Measurements from ENCODE around the gene MYO1H. TPM values are rescaled to one million over a fixed set of nuclear protein-coding genes. Genes with fewer than 3 reads are reported as not detected.

MYO1H gene
- total RNA-seq, 1 donor from 2014 or later = not detected

DNA sequence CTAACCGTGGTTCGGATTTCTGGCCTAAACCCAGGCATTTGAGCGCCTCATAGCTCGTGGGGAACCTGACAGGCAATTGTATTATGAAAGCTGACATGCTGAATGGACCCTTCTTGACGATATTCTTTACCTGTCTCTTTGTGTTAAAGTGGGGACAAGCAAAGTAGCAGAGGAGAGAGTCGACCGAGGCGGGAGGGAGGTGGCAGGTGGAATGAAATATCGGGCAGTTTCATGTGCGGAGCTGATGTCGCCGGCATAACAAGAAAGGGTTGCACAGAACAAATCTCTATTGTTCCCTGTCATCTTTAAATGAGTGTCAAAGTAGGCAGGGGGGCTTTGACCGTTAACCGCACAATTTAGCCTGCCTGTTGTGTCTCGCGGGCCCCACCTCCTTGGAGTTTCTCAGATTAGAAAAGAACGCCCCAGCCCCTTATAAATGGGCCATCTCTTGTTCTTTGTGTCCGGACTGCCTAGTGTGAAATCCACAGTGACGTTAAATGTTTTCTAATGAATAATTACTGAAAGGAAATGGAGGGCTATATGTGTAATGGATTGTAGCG, 11.5 kb downstream of the MYO1H start:
- no peak for DNase-seq (ENCODE audit: low spot score)
- no peaks in the 10 kb centered on the region for H3K4me1 Mint-ChIP-seq (ENCODE audit: low read depth)
- H3K27me3 Mint-ChIP-seq (ENCODE audit: low read depth) = peaks cover 67% of the 10 kb centered on the region
- no peaks in the 10 kb centered on the region for H3K36me3 Mint-ChIP-seq (ENCODE audit: low read depth)
- H3K27ac Mint-ChIP-seq (ENCODE audit: unreplicated experiment) = no peak overlapping the region
- TF ChIP-seq CTCF (IDR thresholded peaks at IDR 0.05) = no peak
- no peaks in the 10 kb centered on the region for H3K9me3 Mint-ChIP-seq (ENCODE audit: low read depth)
- H3K4me3 Mint-ChIP-seq (ENCODE audit: unreplicated experiment) = no peak overlapping the region

DNA sequence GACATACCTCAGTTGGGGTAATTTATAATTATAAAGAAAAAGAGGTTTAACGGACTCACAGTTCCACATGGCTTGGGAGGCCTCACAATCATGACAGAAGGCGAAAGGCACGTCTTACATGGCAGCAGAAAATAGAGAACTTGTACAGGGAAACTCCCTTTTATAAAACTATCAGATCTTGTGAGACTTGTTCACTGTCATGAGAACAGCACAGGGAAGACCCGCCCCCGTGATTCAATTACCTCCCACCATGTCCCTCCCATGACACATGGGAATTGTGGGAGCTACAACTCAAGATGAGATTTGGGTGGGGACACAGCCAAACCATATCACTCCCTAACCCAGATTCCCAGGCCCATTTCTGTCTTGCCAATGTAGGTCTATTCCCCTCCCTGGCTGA, 22.1 kb downstream of the MYO1H start:
- Mint-ChIP-seq H3K4me3 (ENCODE audit: unreplicated experiment) (no peak overlapping the region), H3K36me3 (ENCODE audit: low read depth) (no peaks in the 10 kb centered on the region), H3K9me3 (ENCODE audit: low read depth) (no peaks in the 10 kb centered on the region), H3K27me3 (ENCODE audit: low read depth) (peaks cover 68% of the 10 kb centered on the region), H3K4me1 (ENCODE audit: low read depth) (no peaks in the 10 kb centered on the region), H3K27ac (ENCODE audit: unreplicated experiment) (no peak overlapping the region)
- DNase-seq (ENCODE audit: low spot score) = no peak
- no peak for TF ChIP-seq CTCF (IDR thresholded peaks at IDR 0.05)

- Mint-ChIP-seq H3K4me3 (ENCODE audit: unreplicated experiment) (no peak overlapping the region), H3K27me3 (ENCODE audit: low read depth) (peaks cover 58% of the 10 kb centered on the region), H3K27ac (ENCODE audit: unreplicated experiment) (no peak overlapping the region), H3K4me1 (ENCODE audit: low read depth) (no peaks in the 10 kb centered on the region), H3K36me3 (ENCODE audit: low read depth) (peaks cover 2% of the 10 kb centered on the region), H3K9me3 (ENCODE audit: low read depth) (no peaks in the 10 kb centered on the region)
- no peak for TF ChIP-seq CTCF (IDR thresholded peaks at IDR 0.05)
- DNase-seq (ENCODE audit: low spot score) = no peak
Observed at GRCh38 chr12:109377139-109377685, 29.5 kb downstream of the MYO1H start.

- Mint-ChIP-seq H3K27ac (ENCODE audit: unreplicated experiment) (no peak overlapping the region), H3K36me3 (ENCODE audit: low read depth) (peaks cover 2% of the 10 kb centered on the region), H3K27me3 (ENCODE audit: low read depth) (peaks cover 54% of the 10 kb centered on the region), H3K4me1 (ENCODE audit: low read depth) (no peaks in the 10 kb centered on the region), H3K9me3 (ENCODE audit: low read depth) (peaks cover 3% of the 10 kb centered on the region), H3K4me3 (ENCODE audit: unreplicated experiment) (no peak overlapping the region)
- DNase-seq (ENCODE audit: low spot score) = no peak
- TF ChIP-seq CTCF (IDR thresholded peaks at IDR 0.05) = no peak
Observed at GRCh38 chr12:109378569-109378968, 30.9 kb downstream of the MYO1H start.

DNA sequence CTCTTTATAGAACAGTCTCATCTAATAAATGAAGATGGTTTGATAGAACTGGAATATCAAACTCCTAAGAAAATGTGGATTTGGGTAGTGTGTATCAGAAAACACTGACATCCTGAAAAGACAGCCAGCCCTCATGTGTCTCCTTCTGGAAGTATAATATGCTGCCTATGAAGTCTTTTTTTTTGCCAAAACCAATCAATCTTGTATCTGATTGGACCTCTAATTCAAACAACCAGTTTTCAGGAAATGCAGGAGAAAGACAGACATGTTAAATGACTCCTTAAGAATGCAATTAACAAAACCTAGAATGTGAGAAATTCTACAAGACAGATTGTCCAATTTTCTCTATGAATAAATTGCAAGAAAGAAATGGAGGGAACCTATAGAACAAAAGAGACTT, 34.3 kb downstream of the MYO1H start:
- H3K27me3 Mint-ChIP-seq (ENCODE audit: low read depth) = peaks cover 39% of the 10 kb centered on the region
- no peak overlapping the region for H3K27ac Mint-ChIP-seq (ENCODE audit: unreplicated experiment)
- peaks cover 2% of the 10 kb centered on the region for H3K36me3 Mint-ChIP-seq (ENCODE audit: low read depth)
- H3K4me3 Mint-ChIP-seq (ENCODE audit: unreplicated experiment) = no peak overlapping the region
- no peak for TF ChIP-seq CTCF (IDR thresholded peaks at IDR 0.05)
- peaks cover 9% of the 10 kb centered on the region for H3K4me1 Mint-ChIP-seq (ENCODE audit: low read depth)
- DNase-seq (ENCODE audit: low spot score) = no peak
- H3K9me3 Mint-ChIP-seq (ENCODE audit: low read depth) = peaks cover 3% of the 10 kb centered on the region
